PC-3 (cell line): ENCODE results near the gene FOXO1. TPM values are rescaled to one million over a fixed set of nuclear protein-coding genes. Genes with fewer than 3 reads are reported as not detected.

ENCODE experiments used
- ATAC-seq: fragments of 200-7000 bp; cut with Tn5 transposase; 2 replicates; pipeline ENCODE4 v1.9.1; 2020; ENCODE audit warnings: mild to moderate bottlenecking, moderate library complexity
- BruUV-seq: library from RNA; stranded (reverse); fragments of 400-500 nt; replicated peaks from 2 replicates; lab custom pipeline; 2021; lab: Mats Ljungman, UMichigan
- CTCF ChIA-PET: fragments of 300-600 bp; sonication (Branson Sonifier 250); formaldehyde crosslinking; loops from one replicate; lab custom pipeline; 2022; ENCODE audit warnings: antibody characterized with exemption; lab: Charles Lee
- POLR2A ChIA-PET: fragments of 300-600 bp; sonication (Branson Sonifier 250); formaldehyde crosslinking; loops from one replicate; lab custom pipeline; 2022; ENCODE audit warnings: antibody characterized with exemption; ENCODE audit not compliant: unreplicated experiment; lab: Charles Lee
- DNase-seq: peaks from one replicate; pipeline ENCODE4 v3.0.0-alpha.2; 2015
- H2AFZ ChIP-seq: fragments of 300-600 bp; sonication (generic); 2 replicates; pipeline ENCODE4 v1.6.0; 2016; ENCODE audit warnings: antibody characterized with exemption, low read length
- H3F3A ChIP-seq: fragments of 300-600 bp; sonication (generic); one replicate; pipeline ENCODE4 v1.6.0; 2017; ENCODE audit warnings: antibody characterized with exemption, low read length, control low read depth, mild to moderate bottlenecking; ENCODE audit not compliant: unreplicated experiment
- H3K27ac ChIP-seq: fragments of 300-600 bp; sonication (generic); 2 replicates; pipeline ENCODE4 v1.5.1; 2016; ENCODE audit warnings: mild to moderate bottlenecking, low read length
- H3K27me3 ChIP-seq: fragments of 300-600 bp; sonication (generic); 2 replicates; pipeline ENCODE4 v1.6.1; 2016; ENCODE audit warnings: low read length, mixed read lengths
- H3K36me3 ChIP-seq: fragments of 300-600 bp; sonication (generic); 2 replicates; pipeline ENCODE4 v1.6.1; 2016; ENCODE audit warnings: low read depth, mixed run types, low read length, mixed read lengths
- H3K4me1 ChIP-seq: fragments of 300-600 bp; sonication (generic); 2 replicates; pipeline ENCODE4 v1.5.1; 2016; ENCODE audit warnings: low read length; ENCODE audit not compliant: insufficient read depth
- H3K4me2 ChIP-seq: fragments of 300-600 bp; sonication (generic); 2 replicates; pipeline ENCODE4 v1.6.0; 2016; ENCODE audit warnings: low read length
- H3K4me3 ChIP-seq: fragments of 300-600 bp; sonication (generic); 2 replicates; pipeline ENCODE4 v1.5.1; 2016; ENCODE audit warnings: mild to moderate bottlenecking, low read length, mixed read lengths
- H3K79me2 ChIP-seq: fragments of 300-600 bp; sonication (generic); 2 replicates; pipeline ENCODE4 v1.6.1; 2017; ENCODE audit warnings: low read length, mixed read lengths
- H3K9ac ChIP-seq: fragments of 300-600 bp; sonication (generic); 2 replicates; pipeline ENCODE4 v1.6.0; 2016; ENCODE audit warnings: mild to moderate bottlenecking, low read length
- H3K9me2 ChIP-seq: fragments of 300-600 bp; sonication (generic); replicated peaks from 2 replicates; pipeline ENCODE4 v1.6.1; 2016; ENCODE audit warnings: mixed run types, low read length, mixed read lengths
- H3K9me3 ChIP-seq: fragments of 300-600 bp; sonication (generic); 2 replicates; pipeline ENCODE4 v1.6.1; 2016; ENCODE audit warnings: low read length, mixed read lengths
- H4K20me1 ChIP-seq: fragments of 300-600 bp; sonication (generic); 2 replicates; pipeline ENCODE4 v1.6.1; 2016; ENCODE audit warnings: low read length, mixed read lengths
- EZH2 ChIP-seq: fragments of 300-600 bp; sonication (generic); IDR thresholded peaks from one replicate; pipeline ENCODE4 v1.6.1; 2017; ENCODE audit warnings: antibody characterized with exemption, mild to moderate bottlenecking, low read length; ENCODE audit not compliant: unreplicated experiment
- EZH2phosphoT487 ChIP-seq: fragments of 300-600 bp; sonication (generic); IDR thresholded peaks from 2 replicates; pipeline ENCODE4 v1.6.1; 2018; ENCODE audit warnings: mild to moderate bottlenecking, antibody characterized with exemption, low read length, borderline replicate concordance
- intact Hi-C: fragments of 100-400 bp; cut with micrococcal nuclease; formaldehyde crosslinking; loops from 2 replicates; pipeline ENCODE4 v1.9.0; 2023
- total RNA-seq: library from RNA; depleted of rRNA; stranded (reverse); fragments of >200 nt; gene quantifications from 2 replicates; pipeline ENCODE4 v1.2.3, GENCODE V29; 2014
- TF ChIP-seq, protein P1 (sequence below): fragments of 300-600 bp; sonication (generic); conservative IDR thresholded peaks from 2 replicates; pipeline ENCODE4 v1.5.1; 2017; ENCODE audit warnings: antibody characterized with exemption, low read depth, mild to moderate bottlenecking, low read length

FOXO1 gene
- total RNA-seq, 1 experiment from 2014 or later: 2.7 TPM

DNA sequence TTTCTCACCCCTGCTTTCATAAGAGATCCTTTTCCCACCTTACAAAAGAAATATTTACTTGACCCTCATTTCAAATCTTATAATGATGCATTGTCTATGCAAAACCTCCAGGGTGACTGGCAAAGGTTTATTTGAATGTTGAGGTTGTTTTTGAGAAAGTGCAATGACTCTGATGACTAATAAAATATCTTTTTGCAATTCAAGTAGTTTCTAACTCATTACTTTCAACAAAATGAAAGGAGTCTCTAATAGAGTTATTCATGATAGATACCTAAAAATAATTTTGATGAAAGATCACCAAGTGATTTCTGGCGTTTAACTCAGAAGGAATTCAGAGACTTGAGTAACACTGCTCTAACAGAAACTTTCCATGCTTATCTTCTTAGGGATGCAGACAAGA, 144.2 kb downstream of the FOXO1 start:
- no TSS peak for BruUV-seq
- no peaks in the 10 kb centered on the region for H3K9me3 ChIP-seq
- H3F3A ChIP-seq: no peaks in the 10 kb centered on the region
- ChIA-PET POLR2A (no interaction called here), CTCF (no interaction called here)
- no peaks in the 10 kb centered on the region for H3K4me1 ChIP-seq
- intact Hi-C loops: no loop called here
- no peak overlapping the region for H2AFZ ChIP-seq
- no peak for ATAC-seq
- H3K4me3 ChIP-seq: no peak overlapping the region
- H3K9me2 ChIP-seq: no peaks in the 10 kb centered on the region
- no peaks in the 10 kb centered on the region for H4K20me1 ChIP-seq
- no peaks in the 10 kb centered on the region for H3K27me3 ChIP-seq
- no peaks in the 10 kb centered on the region for H3K79me2 ChIP-seq
- no peak overlapping the region for H3K27ac ChIP-seq
- no peak overlapping the region for H3K4me2 ChIP-seq
- no peak for DNase-seq
- no peaks in the 10 kb centered on the region for H3K36me3 ChIP-seq
- TF ChIP-seq EZH2: no peak
- no peak for TF ChIP-seq EZH2phosphoT487
- TF ChIP-seq, protein P1, sequence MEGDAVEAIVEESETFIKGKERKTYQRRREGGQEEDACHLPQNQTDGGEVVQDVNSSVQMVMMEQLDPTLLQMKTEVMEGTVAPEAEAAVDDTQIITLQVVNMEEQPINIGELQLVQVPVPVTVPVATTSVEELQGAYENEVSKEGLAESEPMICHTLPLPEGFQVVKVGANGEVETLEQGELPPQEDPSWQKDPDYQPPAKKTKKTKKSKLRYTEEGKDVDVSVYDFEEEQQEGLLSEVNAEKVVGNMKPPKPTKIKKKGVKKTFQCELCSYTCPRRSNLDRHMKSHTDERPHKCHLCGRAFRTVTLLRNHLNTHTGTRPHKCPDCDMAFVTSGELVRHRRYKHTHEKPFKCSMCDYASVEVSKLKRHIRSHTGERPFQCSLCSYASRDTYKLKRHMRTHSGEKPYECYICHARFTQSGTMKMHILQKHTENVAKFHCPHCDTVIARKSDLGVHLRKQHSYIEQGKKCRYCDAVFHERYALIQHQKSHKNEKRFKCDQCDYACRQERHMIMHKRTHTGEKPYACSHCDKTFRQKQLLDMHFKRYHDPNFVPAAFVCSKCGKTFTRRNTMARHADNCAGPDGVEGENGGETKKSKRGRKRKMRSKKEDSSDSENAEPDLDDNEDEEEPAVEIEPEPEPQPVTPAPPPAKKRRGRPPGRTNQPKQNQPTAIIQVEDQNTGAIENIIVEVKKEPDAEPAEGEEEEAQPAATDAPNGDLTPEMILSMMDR: no peak
- H3K9ac ChIP-seq: no peak overlapping the region

DNA sequence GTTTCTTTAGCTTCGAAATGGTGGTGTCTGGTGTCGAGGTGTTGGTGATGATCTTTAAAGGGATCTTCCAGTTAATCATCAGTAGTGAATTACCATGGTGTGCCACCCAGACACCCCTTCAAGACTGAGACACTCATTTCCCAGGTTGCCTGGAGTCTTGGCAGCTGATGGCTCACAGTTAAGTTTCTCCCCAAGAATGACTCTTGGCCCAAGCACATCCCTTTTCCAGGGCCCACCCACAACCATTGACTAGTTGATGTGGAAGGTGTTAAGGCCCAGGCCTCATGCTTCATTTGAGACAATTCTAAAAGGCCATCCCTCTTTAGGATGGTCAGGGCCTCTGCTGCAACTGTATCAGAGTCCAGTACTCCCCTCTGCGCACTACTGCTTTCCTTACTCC, 145.5 kb downstream of the FOXO1 start:
- Histone ChIP-seq H3K9me2 (no peaks in the 10 kb centered on the region), H2AFZ (no peak overlapping the region), H3K27me3 (no peaks in the 10 kb centered on the region), H3K36me3 (no peaks in the 10 kb centered on the region), H3F3A (no peaks in the 10 kb centered on the region), H3K79me2 (no peaks in the 10 kb centered on the region), H3K9me3 (no peaks in the 10 kb centered on the region), H4K20me1 (no peaks in the 10 kb centered on the region), H3K27ac (no peak overlapping the region), H3K9ac (no peak overlapping the region), H3K4me3 (no peak overlapping the region), H3K4me2 (no peak overlapping the region), H3K4me1 (no peaks in the 10 kb centered on the region)
- TF ChIP-seq EZH2 (no peak), EZH2phosphoT487 (no peak)
- TF ChIP-seq, protein P1: no peak
- DNase-seq: no peak
- ChIA-PET CTCF (no interaction called here), POLR2A (no interaction called here)
- ATAC-seq: no peak
- intact Hi-C loops: no loop called here
- no TSS peak for BruUV-seq

GRCh38 chr13:40519637-40520036, 146.8 kb downstream of the FOXO1 start:
- ATAC-seq: no peak
- CTCF ChIA-PET: no interaction called here
- H4K20me1 ChIP-seq: no peaks in the 10 kb centered on the region

More at GRCh38 chr13:40519637-40520036, 146.8 kb downstream of the FOXO1 start:
- Histone ChIP-seq H3K9me3 (no peaks in the 10 kb centered on the region), H3K9me2 (no peaks in the 10 kb centered on the region), H3K9ac (no peak overlapping the region), H3F3A (no peaks in the 10 kb centered on the region), H3K27me3 (no peaks in the 10 kb centered on the region), H3K79me2 (no peaks in the 10 kb centered on the region), H3K27ac (no peak overlapping the region), H2AFZ (no peak overlapping the region), H3K4me1 (no peaks in the 10 kb centered on the region), H3K4me2 (no peak overlapping the region), H3K36me3 (no peaks in the 10 kb centered on the region), H3K4me3 (no peak overlapping the region)
- no TSS peak for BruUV-seq
- intact Hi-C loops: no loop called here
- POLR2A ChIA-PET: no interaction called here
- TF ChIP-seq EZH2 (no peak), EZH2phosphoT487 (no peak)
- TF ChIP-seq, protein P1: no peak
- no peak for DNase-seq
